BJ (cell line): Measurements from ENCODE around the gene PXDN. TPM values are rescaled to one million over a fixed set of nuclear protein-coding genes. Genes with fewer than 3 reads are reported as not detected.
"Not testable (repeated sequence)": the region's sequence is repeated elsewhere in the genome, so short reads cannot be mapped to it uniquely, and the experiment has no call there.

ENCODE experiments used
- CTCF ChIA-PET: fragments of 350-600 bp; formaldehyde crosslinking; extraction: SDS; loops from one replicate; lab custom pipeline; 2021; ENCODE audit warnings: antibody characterized with exemption, inconsistent platforms; lab: Yijun Ruan, JAX
- POLR2A ChIA-PET: fragments of 300-600 bp; sonication (Branson Sonifier 250); formaldehyde crosslinking; extraction: SDS; loops from one replicate; lab custom pipeline; 2021; ENCODE audit warnings: antibody characterized with exemption; lab: Charles Lee
- DNase-seq: peaks from one replicate; pipeline ENCODE4 v3.0.0-alpha.2; 2011; ENCODE audit warnings: low read depth
- H3K27me3 ChIP-seq: 2 replicates; pipeline ENCODE4 v1.6.0; 2011; ENCODE audit warnings: low read length; ENCODE audit not compliant: control insufficient read depth, insufficient read depth
- H3K36me3 ChIP-seq: 2 replicates; pipeline ENCODE4 v1.5.1; 2011; ENCODE audit warnings: low read length; ENCODE audit not compliant: control insufficient read depth, insufficient read depth
- H3K4me3 ChIP-seq: 2 replicates; pipeline ENCODE4 v1.5.1; 2011; ENCODE audit warnings: low read depth, mild to moderate bottlenecking, control low read depth, low read length
- CTCF ChIP-seq: IDR thresholded peaks from 2 replicates; pipeline ENCODE4 v1.5.1; 2011; ENCODE audit warnings: low read depth, mild to moderate bottlenecking, control low read depth, inconsistent platforms, low read length, moderate library complexity; ENCODE audit not compliant: insufficient read depth
- polyA plus RNA-seq: library from polyadenylated mRNA; depleted of rRNA; stranded (reverse); fragments of >200 nt; gene quantifications from 2 replicates; pipeline ENCODE4 v1.2.3, GENCODE V29; 2011

PXDN gene
- polyA plus RNA-seq, 1 experiment = 212 TPM

DNA sequence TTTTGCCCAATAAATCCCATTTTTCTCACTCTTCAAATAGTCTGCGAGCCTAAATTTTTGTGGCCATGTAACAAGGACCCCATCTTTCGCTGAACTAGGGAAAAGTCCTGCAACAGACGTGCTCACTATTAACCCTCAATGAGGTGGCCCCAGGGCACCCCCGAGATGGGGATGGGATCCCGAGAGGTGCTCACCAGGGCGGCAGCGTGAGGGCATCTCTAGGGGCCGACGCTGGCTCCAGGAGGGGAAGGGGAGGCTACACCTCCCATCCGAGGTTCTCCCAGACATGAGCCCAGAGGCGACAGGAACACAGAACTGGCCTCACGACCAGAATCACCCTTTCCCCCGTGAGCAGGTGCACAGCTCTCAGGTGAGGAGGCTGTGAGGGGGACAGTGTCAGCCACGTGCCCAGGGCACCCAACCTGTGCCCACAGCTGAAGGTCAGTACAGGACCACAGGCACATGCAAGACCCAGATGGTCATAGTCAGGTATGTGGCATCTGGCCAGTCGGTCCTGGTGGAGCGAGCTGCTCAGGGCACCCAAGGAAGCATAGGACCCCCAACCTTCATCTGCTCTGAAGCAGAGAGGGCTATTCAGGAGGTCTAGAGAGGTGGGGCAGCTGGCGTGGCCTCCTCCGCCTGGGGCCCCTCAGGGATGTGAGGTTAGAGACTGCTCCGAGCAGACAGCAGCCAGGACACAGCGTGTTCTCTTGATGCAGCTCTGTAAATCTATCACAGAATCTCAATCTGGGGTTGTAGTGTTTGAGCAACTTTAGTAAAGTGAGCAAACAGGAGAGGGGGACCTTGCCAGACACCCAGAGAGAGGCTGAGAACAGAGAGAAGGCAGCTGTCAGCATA is 62.8 kb downstream of the PXDN start:
- POLR2A ChIA-PET = no interaction called here
- DNase-seq = no peak
- Histone ChIP-seq H3K4me3 (no peak overlapping the region), H3K27me3 (no peaks in the 10 kb centered on the region), H3K36me3 (peaks cover 47% of the 10 kb centered on the region)
- no peak for TF ChIP-seq CTCF
- CTCF ChIA-PET = interaction anchor here (1.4 to 1.5 kb wide), 2 partner anchors 8 to 49 kb away, joined by 3 to 4 read pairs; no protein-coding TSS in a partner anchor

- ChIA-PET CTCF (interaction anchor here (0.7 to 1.5 kb wide), 2 partner anchors 11 to 49 kb away, joined by 3 read pairs; no protein-coding TSS in a partner anchor), POLR2A (no interaction called here)
- DNase-seq = no peak
- Histone ChIP-seq H3K27me3 (no peaks in the 10 kb centered on the region), H3K36me3 (peaks cover 53% of the 10 kb centered on the region), H3K4me3 (no peak overlapping the region)
- TF ChIP-seq CTCF = no peak
Observed at GRCh38 chr2:1681017-1681318, 63.3 kb downstream of the PXDN start.

DNA sequence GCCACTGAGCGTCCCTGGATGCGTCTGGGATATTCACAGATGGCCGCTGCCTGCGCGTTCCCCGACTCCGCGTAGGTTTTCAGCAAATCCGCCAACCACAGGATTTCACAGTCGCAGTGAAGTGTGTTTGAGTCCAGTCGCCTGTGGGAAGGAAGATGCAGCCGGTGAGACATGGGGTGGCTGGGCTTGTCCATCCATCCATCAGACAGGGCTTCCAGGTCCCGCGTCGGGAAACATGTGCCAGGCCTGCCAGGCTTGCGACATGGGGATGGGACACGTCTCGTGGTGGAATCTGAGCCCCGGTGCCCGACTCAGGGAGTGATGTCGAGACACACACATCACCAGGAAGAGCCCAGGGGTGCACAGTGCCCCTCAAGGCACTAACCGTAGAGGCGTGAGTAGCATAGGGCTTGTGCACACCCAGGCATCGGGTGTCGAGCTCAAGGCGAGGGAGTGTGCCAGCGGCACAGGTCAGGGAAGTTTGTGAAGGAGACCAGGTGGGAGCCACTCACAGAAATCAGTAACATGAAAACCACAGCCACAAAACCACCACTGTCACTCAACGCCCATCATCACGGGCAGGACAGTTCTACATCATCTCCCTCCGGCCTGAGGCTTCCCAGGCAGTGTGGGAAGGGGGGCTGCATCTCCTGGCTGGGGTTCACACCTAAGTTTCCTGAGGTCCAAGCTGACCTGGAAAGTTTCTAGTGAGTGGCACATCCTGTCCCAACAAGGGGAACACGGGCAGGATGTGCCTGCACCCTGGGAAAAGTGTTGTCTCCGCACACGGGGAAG is 63.9 kb downstream of the PXDN start:
- peaks cover 53% of the 10 kb centered on the region for H3K36me3 ChIP-seq
- CTCF ChIA-PET = interaction anchor here (0.7 to 1.5 kb wide), 2 partner anchors 11 to 50 kb away, joined by 3 read pairs; no protein-coding TSS in a partner anchor
- H3K27me3 ChIP-seq = no peaks in the 10 kb centered on the region
- no peak for TF ChIP-seq CTCF
- POLR2A ChIA-PET = no interaction called here
- no peak for DNase-seq
- H3K4me3 ChIP-seq = no peak overlapping the region

DNA sequence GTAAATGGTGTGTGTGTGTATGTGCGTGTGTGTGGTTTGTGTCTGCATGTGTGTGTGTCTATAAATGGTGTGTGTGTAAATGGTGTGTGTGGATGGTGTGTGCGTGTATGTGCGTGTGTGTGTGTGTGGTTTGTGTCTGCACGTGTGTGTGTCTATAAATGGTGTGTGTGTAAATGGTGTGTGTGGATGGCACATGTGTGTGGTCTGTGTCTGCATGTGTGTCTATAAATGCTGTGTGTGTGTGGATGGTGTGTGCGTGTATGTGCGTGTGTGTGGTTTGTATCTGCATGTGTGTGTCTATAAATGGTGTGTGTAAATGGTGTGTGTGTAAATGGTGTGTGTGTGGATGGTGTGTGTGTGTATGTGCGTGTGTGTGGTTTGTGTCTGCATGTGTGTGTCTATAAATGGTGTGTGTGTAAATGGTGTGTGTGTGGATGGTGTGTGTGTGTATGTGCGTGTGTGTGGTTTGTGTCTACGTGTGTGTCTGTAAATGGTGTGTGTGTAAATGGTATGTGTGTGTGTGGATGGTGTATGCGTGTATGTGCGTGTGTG is 64.8 kb downstream of the PXDN start:
- peaks cover 57% of the 10 kb centered on the region for H3K36me3 ChIP-seq
- DNase-seq, H3K4me3 ChIP-seq, H3K27me3 ChIP-seq, POLR2A ChIA-PET, CTCF ChIA-PET: not testable (repeated sequence)

- H3K27me3 ChIP-seq, DNase-seq, H3K4me3 ChIP-seq, POLR2A ChIA-PET: not testable (repeated sequence)
- H3K36me3 ChIP-seq = peaks cover 61% of the 10 kb centered on the region
- CTCF ChIA-PET = interaction anchor here (1.2 to 1.8 kb wide), 3 partner anchors 55 to 71 kb away, joined by 3 to 5 read pairs (median 3); no protein-coding TSS in a partner anchor
Observed at GRCh38 chr2:1679065-1679464, 65.2 kb downstream of the PXDN start.

GRCh38 chr2:1678609-1679008 is 65.7 kb downstream of the PXDN start:
- DNase-seq = no peak
- Histone ChIP-seq H3K27me3 (no peaks in the 10 kb centered on the region), H3K36me3 (peaks cover 63% of the 10 kb centered on the region), H3K4me3 (no peak overlapping the region)
- CTCF ChIA-PET = interaction anchor here (1.2 to 1.8 kb wide), 3 partner anchors 56 to 72 kb away, joined by 3 to 5 read pairs (median 3); no protein-coding TSS in a partner anchor
- TF ChIP-seq CTCF = no peak
- POLR2A ChIA-PET = no interaction called here
